Psoas muscle (tissue), 8 donors: ENCODE data around the gene SREBF1. TPM values are rescaled to one million over a fixed set of nuclear protein-coding genes. Genes with fewer than 3 reads are reported as not detected.

ENCODE experiments used
- ATAC-seq, 4 donors: fragments of 200-7000 bp; cut with Tn5 transposase; one replicate each; pipeline ENCODE4 v1.9.1; 2020; ENCODE audit warnings: moderate library complexity in 3 of 4, mild to moderate bottlenecking in 2 of 4
- DNase-seq, 2 donors: peaks; one replicate each; pipeline ENCODE4 v3.0.0-alpha.2; 2020
- H3K27ac ChIP-seq: fragments of 200-600 bp; one replicate; pipeline ENCODE4 v1.8.0; 2022
- H3K27me3 ChIP-seq, 3 donors: fragments of 200-600 bp in 1 of 3; one replicate each; pipeline versions ENCODE4 v1.6.1 to v1.8.0; 2013 to 2022; ENCODE audit warnings: low read length in 2 of 3, mild to moderate bottlenecking in 2 of 3, moderate library complexity in 1 of 3; ENCODE audit not compliant: insufficient read depth in 3 of 3
- H3K36me3 ChIP-seq, 2 donors: fragments of 200-600 bp in 1 of 2; one replicate each; pipeline versions ENCODE4 v1.6.1 to v1.8.0; 2013 to 2022; ENCODE audit warnings: low read depth in 1 of 2, mild to moderate bottlenecking in 1 of 2, moderate library complexity in 1 of 2; ENCODE audit not compliant: insufficient read depth in 1 of 2
- H3K4me1 ChIP-seq: fragments of 200-600 bp; one replicate; pipeline ENCODE4 v1.8.0; 2022
- H3K4me3 ChIP-seq: fragments of 200-600 bp; one replicate; pipeline ENCODE4 v1.8.0; 2022; ENCODE audit warnings: mild to moderate bottlenecking
- H3K9me3 ChIP-seq: fragments of 200-600 bp; one replicate; pipeline ENCODE4 v1.8.0; 2022
- CTCF ChIP-seq: fragments of 200-600 bp; IDR thresholded peaks from one replicate; pipeline ENCODE4 v1.8.0; 2022; ENCODE audit warnings: antibody characterized with exemption
- WGBS, 3 donors: extraction: QIAGEN DNeasy Blood & Tissue Kit; methylation state at CpG; one replicate each; pipeline versions ENCODE4 v1.1.6 to v1.1.7; 2013; 5-methylcytosine and 5-hydroxymethylcytosine counted together
- intact Hi-C, 2 donors: fragments of 100-400 bp; cut with DNase I; formaldehyde crosslinking; loops; one replicate each; pipeline versions ENCODE4 v1.11.0 to v1.14.2; 2022
- polyA plus RNA-seq, 3 donors: library from polyadenylated mRNA; stranded (reverse); fragments of 200-250 nt; gene quantifications; one replicate each; pipeline ENCODE4 v1.2.3, GENCODE V29; 2013
- total RNA-seq, 4 donors: library from RNA; stranded (reverse); fragmentation: NEBNext Ultra II Directional in 2 of 4; extraction: Animal tissue kit (Norgen Biotek cat#: 25700) in 2 of 4; gene quantifications; one replicate each; pipeline versions ENCODE4 v1.2.1 to v1.2.4, GENCODE V29; 2021 to 2023
- donor health status: healthy with polysubstance abuse.
- donor health status: DM: no; HTN: no; CAD: no; lungs with moderate emphysema.
- donor health status: Bipolar disorder and iron deficiency.
- donor health status: healthy.
- donor health status: DM: yes; HTN: yes; CAD: no.
- donor health status: DM: no; HTN: no; CAD: no.
- donor health status: DM: no; HTN: no; CAD: no.
- donor health status: DM: yes; HTN: yes; CAD: no.

SREBF1 gene
- total and polyA plus RNA-seq, 7 donors = 6.2 to 43.0 (median 19.2) TPM

GRCh38 chr17:17834974-17835373 lies 1.8 kb downstream of the SREBF1 start:
- intact Hi-C loops = no loop called here
- WGBS, 3 donors = 60 to 78% (median 74%) methylated on average over 4 of the region's 4 CpGs
- H3K4me1 ChIP-seq = peaks cover 57% of the 10 kb centered on the region
- ATAC-seq = no peak
- no peaks in the 10 kb centered on the region for H3K36me3 ChIP-seq
- peak overlapping the region; percentile 88 for H3K4me3 ChIP-seq
- no peaks in the 10 kb centered on the region for H3K9me3 ChIP-seq
- TF ChIP-seq CTCF = no peak
- no peaks in the 10 kb centered on the region for H3K27me3 ChIP-seq
- DNase-seq = no peak
- H3K27ac ChIP-seq = peak overlapping the region; percentile 100

GRCh38 chr17:17833658-17834357 lies 3.0 kb downstream of the SREBF1 start:
- Histone ChIP-seq H3K4me1 (peaks cover 55% of the 10 kb centered on the region), H3K4me3 (peak overlapping the region; percentile 88), H3K36me3 (no peaks in the 10 kb centered on the region), H3K27me3 (no peaks in the 10 kb centered on the region), H3K27ac (peak overlapping the region; percentile 100), H3K9me3 (no peaks in the 10 kb centered on the region)
- 73 to 85% (median 75%) methylated on average over 8 of the region's 8 CpGs for WGBS, 3 donors
- ATAC-seq = no peak
- intact Hi-C loops = no loop called here
- TF ChIP-seq CTCF = no peak
- no peak for DNase-seq

GRCh38 chr17:17832032-17832363 lies 4.8 kb downstream of the SREBF1 start:
- Histone ChIP-seq H3K27ac (peak overlapping the region; percentile 74), H3K9me3 (no peaks in the 10 kb centered on the region), H3K4me3 (no peak overlapping the region), H3K4me1 (peaks cover 39% of the 10 kb centered on the region), H3K36me3 (no peaks in the 10 kb centered on the region), H3K27me3 (no peaks in the 10 kb centered on the region)
- intact Hi-C loops = no loop called here
- 89 to 94% (median 90%) methylated on average over 2 of the region's 2 CpGs for WGBS, 3 donors
- no peak for DNase-seq
- ATAC-seq = no peak
- no peak for TF ChIP-seq CTCF

- Histone ChIP-seq H3K9me3 (no peaks in the 10 kb centered on the region), H3K4me3 (no peak overlapping the region), H3K36me3 (no peaks in the 10 kb centered on the region), H3K27ac (peak overlapping the region; percentile 74), H3K4me1 (peaks cover 41% of the 10 kb centered on the region), H3K27me3 (no peaks in the 10 kb centered on the region)
- DNase-seq (no peak), ATAC-seq (no peak)
- 36 to 71% (median 52%) methylated on average over 12 of the region's 12 CpGs for WGBS, 3 donors
- intact Hi-C loops = no loop called here
- no peak for TF ChIP-seq CTCF
Measured at GRCh38 chr17:17831208-17832031, 5.4 kb downstream of the SREBF1 start.
